ENCODE data around the gene HOXB2. TPM values are rescaled to one million over a fixed set of nuclear protein-coding genes. Genes with fewer than 3 reads are reported as not detected.

HOXB2 gene
- total RNA-seq: 50.4 and 52.6 TPM in 2 replicates

DNA sequence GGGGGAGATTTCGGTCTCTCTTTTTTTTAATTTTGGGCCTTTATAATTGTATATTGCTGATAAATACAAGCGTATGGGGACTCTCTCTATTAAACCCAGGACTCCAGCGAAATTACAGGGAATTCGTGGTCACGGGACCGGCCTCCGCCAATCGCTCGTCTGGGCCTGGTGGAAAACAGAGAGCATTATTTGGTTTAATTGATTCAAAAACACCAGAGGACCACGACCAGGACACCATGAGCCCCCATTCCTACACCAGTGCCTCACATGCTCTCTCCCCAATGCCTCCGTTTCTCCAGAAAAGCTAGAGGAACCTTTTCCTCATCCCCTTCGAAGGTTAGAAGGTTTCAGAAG is at the start of gene HOXB2:
Gene HOXB2, minus strand, starts transcription at position 88 of the 354 bp plus-strand sequence. CDS start 198 bp downstream, outside the sequence.

GRCh38 chr17:48593126-48593829 is 48.4 kb upstream of the HOXB2 start, which contains the start of gene HOXB5:
Gene HOXB5, minus strand, starts transcription at chr17:48593779. Its CDS starts 97 bp downstream, at chr17:48593682.

GRCh38 chr17:48589831-48590606 is 45.1 kb upstream of the HOXB2 start, which contains the start of gene HOXB3:
Gene HOXB3, minus strand, starts transcription at chr17:48590241. Its CDS starts 37,767 bp downstream, at chr17:48552474.

GRCh38 chr17:48577946-48578615 is 33.2 kb upstream of the HOXB2 start, which contains the start of gene HOXB4:
Gene HOXB4, minus strand, starts transcription at chr17:48578350. Its CDS starts 31 bp downstream, at chr17:48578319.

DNA sequence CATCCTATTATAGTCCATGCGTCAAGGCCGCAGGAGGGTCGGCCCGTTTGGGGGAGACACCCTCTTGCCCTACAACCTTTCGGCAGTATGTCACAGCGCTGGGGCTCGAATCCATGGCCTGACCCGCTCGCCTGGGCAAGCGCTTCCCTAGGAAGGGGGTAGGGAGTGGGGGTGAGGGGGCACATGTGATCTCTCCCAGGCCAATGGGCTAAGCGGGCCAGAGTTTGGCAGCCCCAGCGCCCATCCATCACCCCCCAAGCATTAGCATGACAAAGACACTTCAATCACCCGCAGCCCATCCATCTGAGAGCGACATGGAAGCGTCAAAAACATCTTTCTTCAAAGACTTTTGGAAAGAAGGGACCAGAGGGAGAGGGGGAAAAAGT is 14.0 kb downstream of the HOXB2 start, which contains the start of gene HOXB1:
Gene HOXB1, minus strand, starts transcription at position 125 of the 386 bp plus-strand sequence. Its CDS starts 107 bp downstream, at position 18.

Other genes with a start within 250 kb of the HOXB2 start
- gene SKAP1, start 114.9 kb downstream of the HOXB2 start, total RNA-seq: not detected in 2 replicates
- gene HOXB1, start 14.1 kb downstream of the HOXB2 start, total RNA-seq: not detected in 2 replicates
- 11.7 and 11.8 TPM in 2 replicates for gene HOXB4, start 33.2 kb upstream of the HOXB2 start, total RNA-seq
- gene HOXB3, start 45.1 kb upstream of the HOXB2 start, total RNA-seq: 45.0 and 55.3 TPM in 2 replicates
- 12.3 and 15.8 TPM in 2 replicates for gene HOXB5, start 48.7 kb upstream of the HOXB2 start, total RNA-seq
- 73.6 and 78.8 TPM in 2 replicates for gene HOXB6, start 59.9 kb upstream of the HOXB2 start, total RNA-seq
- gene HOXB7, start 65.9 kb upstream of the HOXB2 start, total RNA-seq: 11.9 and 14.8 TPM in 2 replicates
- gene HOXB8, start 70.2 kb upstream of the HOXB2 start, total RNA-seq: 0.50 and 1.0 TPM in 2 replicates
- under 0.01 and 0.15 TPM in 2 replicates for gene HOXB9, start 81.2 kb upstream of the HOXB2 start, total RNA-seq
- gene PRAC1, start 177.4 kb upstream of the HOXB2 start, total RNA-seq: not detected in 2 replicates
- not detected in 2 replicates for gene PRAC2, start 178.1 kb upstream of the HOXB2 start, total RNA-seq
- not detected in 2 replicates for gene HOXB13, start 183.6 kb upstream of the HOXB2 start, total RNA-seq